Hepatocyte (in vitro differentiated cells): Measurements from ENCODE around the gene FOXN3.

Experiments used
- CTCF ChIP-seq: fragments of 200-600 bp; sonication (generic); IDR thresholded peaks from 2 replicates; pipeline ENCODE4 v1.5.1; 2016; ENCODE audit warnings: antibody characterized with exemption, mild to moderate bottlenecking; ENCODE audit not compliant: poor library complexity
- EZH2 ChIP-seq: fragments of 200-600 bp; sonication (generic); IDR thresholded peaks from 2 replicates; pipeline ENCODE4 v1.6.1; 2016; ENCODE audit warnings: antibody characterized with exemption, mild to moderate bottlenecking, borderline replicate concordance
- EZH2phosphoT487 ChIP-seq: fragments of 200-600 bp; sonication (generic); IDR thresholded peaks from one replicate; pipeline ENCODE4 v1.6.1; 2018; ENCODE audit warnings: antibody characterized with exemption, mild to moderate bottlenecking, low read depth, moderate library complexity; ENCODE audit not compliant: unreplicated experiment, severe bottlenecking

DNA sequence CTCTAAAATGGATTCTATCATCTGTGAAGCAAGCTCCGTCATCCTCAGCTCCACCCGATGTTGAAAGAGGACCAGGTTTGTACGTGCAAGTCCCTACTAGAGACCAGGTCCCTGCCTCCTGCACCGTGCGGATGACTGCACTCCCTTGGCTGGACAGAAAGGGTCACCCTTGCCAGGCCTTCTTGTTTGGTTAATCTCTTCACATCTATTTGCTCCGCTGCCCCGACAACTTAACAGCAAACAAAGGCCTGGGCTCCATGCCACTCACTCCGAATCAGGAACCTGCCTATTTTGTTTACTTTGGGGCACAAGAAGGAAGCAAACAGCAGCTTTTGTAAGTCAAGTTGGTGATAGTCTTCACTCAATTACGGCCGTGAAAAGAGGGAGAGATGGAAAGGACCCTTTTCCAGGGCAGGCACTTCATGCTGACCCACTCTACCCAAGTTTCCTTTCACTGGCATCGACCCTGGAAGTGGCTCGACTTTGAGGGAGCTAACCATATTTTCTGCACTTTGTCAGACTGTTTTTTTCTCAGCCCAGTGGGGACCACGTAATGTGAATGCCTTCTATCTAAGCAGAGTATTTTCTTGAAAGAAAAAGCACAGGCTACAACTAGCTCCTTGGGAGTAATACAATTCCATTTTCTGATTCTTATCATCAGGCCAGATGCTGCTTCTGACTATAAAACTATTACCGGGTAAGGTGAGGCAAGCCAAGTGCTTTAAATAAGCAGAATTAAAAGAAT is 202.6 kb downstream of the FOXN3 start:
- TF ChIP-seq CTCF, result peak; percentile 9
- no peak for TF ChIP-seq EZH2
- no peak for TF ChIP-seq EZH2phosphoT487
